GM18858 (cell line): ENCODE results near the gene NOB1.
"Not testable (repeated sequence)": the region's sequence is repeated elsewhere in the genome, so short reads cannot be mapped to it uniquely, and the experiment has no call there.

Source experiments
- ATAC-seq: cut with Tn5 transposase; IDR thresholded peaks from one replicate; pipeline ENCODE4 v1.9.1; 2021; ENCODE audit not compliant: unreplicated experiment

Gene NOB1

DNA sequence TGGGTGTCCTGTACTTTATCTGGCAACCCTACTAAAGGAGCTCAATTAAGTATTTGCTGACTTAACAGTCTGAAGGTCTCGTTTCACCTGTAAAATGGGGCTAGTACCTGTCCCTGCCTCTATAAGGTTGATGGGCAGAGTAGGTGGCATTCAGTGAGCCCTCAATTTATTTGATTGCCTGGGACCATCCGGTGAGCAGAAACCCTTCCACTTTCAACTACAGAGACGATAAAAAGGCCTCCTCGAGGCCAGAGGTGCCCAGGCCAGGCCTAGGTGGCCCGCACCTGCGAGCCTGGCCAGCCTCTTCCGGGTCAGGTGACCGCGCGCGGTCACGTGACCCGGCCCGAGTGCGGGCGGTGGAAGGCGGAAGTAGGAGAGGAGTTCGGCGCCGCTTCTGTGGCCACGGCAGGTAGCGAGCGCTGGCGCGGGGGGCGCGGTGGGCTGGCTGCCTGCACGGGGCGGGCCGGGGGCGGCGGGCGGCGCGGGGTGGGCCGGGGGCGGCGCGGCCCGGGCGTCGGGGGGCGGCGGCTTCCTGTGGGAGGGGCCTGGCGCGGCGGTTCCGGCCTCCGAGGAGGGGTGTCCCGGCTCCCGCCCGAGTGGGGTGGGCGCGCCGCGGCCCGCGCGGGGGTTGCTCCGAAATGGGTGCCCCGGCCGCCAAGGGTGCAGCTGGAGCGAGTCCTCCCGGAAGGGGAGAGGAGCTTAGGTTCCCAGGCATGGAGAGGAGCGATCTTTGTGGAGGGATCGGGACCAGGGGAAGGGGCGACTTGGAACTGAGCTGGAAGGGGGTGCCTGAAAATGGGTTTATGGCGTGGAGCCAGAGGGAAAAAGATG is 7.5 kb upstream of the NOB1 start, which contains the start of gene WWP2:
Gene WWP2 (plus strand): TSS at position 350 of the 831 bp plus-strand sequence. CDS start 24,679 bp downstream, outside the sequence.
- ATAC-seq: peak; percentile 46

DNA sequence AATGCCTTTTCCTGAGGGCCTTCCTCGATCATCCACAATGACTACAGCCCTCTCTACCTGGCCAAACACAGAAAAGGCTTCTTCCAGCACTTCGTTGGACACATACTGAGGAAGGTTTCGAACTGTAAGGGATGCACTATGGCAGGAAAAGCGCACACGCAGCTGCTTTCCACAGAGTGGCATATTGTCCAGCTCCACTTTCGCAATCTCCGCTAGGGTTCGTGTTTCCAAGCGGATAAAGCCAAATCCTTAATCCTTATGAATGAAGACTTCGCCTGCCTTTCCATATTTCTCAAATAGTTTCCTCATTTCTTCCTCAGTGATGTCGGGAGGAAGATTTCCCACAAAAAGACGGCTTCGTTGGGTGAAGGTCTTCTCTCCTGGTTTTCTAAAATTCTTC is 2.6 kb upstream of the NOB1 start:
- not testable (repeated sequence) for ATAC-seq

DNA sequence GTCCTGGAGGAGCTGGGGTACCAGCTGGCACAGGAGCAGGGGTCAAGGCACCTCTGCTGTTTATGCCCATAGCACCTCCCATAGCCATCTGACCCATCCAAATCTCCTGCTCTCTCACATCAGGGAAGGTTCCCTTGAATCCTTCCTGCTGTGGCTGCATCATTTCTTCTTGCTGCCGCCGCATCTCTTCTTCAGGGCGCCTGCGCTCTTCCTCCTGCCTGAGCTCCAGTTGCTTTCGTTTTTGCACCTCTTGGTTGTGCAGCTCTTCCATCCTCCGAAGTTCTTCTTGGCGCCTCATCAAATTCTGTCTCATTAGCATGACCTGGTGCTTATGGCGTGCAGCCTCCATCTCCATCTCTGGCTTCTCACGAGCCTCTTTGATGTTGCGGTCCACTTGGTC is 2.0 kb upstream of the NOB1 start:
- ATAC-seq: no peak

DNA sequence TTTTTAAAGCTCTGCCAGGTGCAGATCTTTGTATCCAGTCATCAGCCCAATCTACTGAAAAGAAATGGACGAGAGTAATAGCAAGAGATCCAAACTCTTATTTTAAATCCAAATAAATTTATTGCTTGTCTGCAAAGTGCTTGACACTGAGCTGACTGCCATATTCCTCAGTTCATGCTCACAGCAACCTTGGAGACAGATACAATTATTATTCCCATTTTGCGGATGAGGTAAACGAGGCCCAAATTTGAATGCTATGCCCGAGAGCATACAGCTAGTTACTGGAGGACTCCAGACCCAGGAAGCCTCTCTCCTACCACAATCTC is 620 bp downstream of the NOB1 start:
- no peak for ATAC-seq

DNA sequence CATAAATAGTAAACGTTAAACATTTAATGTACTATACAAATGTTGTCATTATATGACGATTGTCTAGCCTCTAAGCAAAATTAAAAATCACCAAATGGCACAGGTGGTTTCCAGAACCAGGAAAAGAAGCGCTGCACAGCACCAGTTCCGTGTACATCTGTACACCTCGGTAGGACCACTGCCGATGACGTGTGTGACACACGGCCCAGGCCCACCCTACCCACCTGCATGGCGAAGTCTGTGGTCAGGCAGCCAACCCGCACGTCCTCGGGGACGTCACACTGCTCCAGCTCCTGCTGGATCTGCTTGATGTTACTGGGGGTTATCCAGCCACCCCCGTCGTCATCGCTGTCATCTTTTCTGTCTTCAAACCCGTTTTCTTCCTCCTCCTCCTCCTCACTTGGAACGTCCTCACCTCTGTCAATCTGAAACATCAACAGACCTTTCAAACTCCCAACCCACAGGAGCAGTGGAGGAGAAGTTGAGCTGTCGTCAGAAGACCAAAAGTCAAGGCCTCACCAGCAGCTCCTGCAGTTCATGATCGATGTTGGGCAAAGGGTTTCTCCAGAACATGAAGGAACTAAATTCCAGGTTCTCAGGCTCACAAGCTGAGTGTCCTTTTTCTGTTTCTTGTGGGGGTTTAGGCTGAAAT is 5.9 kb downstream of the NOB1 start:
- no peak for ATAC-seq

DNA sequence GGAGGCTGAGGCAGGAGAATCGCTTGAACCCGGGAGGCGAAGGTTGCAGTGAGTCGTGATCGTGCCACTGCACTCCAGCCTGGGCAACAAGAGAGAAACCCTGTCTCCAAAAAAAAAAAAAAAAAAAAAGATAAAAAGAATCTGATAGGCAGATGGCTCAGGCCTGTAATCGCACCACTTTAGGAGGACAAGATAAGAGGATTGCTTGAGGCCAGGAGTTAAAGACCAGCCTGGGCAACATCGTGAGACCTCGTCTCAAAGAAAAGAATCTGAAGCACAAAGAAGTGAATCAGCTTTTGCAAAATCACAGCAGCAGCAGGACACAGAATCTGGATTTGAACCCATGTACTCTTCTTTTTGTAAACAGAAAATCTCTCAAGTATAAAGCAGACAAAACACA is 7.6 kb downstream of the NOB1 start:
- no peak for ATAC-seq

DNA sequence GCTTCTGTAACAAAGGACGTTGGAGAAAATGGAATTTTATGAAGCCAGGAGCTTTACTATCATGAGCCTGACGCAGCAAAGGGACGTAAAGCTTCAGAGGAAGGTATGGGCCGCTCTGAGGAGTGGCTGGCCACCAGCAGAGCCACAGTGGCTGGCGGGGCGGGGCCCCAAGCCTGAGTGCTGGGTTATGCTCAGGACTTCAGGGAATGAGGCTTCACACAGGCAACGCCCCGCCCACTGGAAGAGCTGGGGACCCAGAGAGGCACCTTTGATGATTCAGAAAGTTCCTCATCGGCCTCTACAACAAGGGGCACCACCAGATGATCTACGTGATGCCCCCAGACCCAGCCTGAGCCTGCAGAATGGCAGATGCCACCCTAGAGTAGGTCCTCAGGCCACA is 8.8 kb downstream of the NOB1 start:
- no peak for ATAC-seq

DNA sequence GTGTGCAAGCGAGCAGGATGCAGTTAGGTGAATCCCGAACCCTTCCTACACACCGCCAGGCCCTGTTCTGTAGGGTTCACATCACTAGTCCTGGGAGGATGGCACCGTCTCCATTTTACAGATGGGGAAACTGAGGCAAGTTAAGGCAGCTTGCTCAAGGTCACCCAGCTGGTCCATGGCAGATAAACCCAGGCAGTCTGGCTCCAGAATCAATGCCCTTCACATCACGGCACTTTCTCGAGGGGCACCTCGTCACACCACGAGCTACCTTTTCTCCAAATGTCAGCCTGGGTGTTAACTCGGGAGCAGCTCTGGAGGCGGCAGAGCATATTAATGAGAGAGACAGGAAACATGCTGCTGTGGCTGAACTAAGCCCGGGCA is 9.5 kb downstream of the NOB1 start:
- ATAC-seq: no peak

DNA sequence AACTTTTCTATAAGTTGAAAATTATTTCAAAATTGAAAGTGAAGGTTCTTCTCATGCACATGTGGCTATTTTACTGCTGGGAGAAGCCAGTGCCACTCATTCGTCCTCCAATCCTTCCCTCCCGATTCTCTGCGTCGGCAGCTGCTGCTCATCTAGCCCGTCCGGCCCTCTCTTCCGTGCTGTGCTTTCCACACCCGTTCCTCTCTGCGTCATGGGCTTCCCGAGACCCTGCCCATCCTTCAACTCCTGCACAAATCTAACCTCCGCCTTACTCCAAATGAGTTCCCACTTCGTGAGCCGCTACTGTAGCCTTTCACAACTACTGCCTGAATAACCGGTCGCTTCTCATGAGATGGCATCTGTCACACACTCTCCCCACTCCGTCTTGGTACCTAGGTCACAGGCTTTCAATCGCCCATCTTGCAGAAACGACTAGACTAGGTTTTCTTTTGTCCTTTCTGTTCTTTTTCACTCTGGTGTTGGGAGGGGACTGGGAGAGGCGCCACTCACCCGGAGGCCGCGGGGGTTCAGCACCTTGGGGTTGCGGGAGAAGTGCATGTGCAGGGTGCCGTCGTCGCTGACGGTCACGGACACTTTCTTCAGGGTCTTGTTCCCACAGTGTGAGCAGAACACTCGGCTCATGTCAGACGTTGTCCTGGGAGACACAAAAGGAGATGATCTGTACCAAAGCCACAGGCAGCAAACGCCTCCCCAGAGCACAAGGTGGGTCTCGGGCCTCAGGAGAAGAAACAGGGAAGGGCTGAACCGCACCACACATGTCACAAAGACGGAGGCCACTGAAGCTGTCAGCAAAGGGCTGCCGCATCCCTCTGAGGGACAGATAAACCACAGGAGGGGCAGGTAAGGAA is 10.1 kb downstream of the NOB1 start:
- no peak for ATAC-seq

DNA sequence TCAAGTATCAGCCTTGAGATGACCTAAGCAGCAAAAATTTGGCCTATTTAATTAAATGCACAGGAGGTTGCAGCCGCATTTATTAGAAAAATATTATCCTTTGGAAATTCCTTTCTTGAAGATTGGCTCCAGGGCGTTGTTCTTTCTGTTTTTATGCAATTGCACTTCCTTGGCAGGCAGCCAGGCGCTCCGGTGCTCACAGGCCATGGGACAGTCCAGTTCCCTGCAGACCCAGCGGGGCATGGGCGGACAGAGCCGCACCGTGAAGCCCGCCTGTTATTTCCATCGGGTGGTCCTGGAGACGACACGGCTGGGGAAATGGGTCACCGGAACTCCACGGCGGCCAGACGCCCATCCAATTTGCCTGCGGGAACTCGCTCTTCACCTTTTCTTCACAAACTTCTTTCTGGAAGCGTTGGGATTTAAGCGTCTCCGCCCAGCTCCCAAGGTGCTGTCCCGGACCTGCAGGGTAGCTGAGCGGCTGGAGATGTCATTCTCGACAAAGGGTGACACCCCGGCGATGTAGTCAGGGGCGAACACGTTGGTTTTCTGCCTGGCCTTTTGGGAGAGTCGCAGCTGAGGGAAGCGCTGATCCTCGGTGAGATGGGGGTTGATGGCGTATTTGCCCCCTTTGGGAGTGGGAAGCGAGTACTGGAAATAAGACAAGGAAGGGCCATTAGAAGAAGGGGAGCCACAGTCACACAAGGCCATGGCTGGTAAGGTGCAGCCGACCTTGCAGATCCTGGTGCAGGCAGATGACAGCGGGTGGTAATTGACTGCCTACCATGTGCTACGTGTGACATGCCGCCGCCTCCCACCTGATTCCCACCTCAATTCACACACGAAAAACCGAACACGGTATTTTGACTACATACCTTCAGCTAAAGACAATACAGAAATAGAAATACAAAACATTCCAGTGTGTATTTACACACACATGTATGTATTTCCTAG is 12.5 kb downstream of the NOB1 start:
- ATAC-seq: no peak

DNA sequence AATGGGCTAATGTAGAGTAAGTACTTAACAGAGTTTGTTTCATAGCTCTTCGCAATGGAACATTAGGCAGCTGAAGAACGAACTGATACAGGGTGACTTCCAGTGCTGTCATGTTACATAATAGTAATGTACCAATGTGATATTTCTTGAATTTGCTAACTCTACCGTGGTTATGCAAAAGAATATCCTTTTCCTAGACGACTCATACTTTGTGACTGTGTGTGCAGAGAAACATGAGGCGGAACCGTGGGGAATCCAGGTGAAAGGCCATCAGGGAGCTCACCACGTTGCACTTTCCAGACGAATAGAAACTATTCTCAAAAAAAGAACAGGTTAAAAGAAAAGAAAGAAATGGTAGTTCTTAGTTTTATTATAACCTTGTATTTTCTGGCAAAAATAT is 13.2 kb downstream of the NOB1 start:
- no peak for ATAC-seq

DNA sequence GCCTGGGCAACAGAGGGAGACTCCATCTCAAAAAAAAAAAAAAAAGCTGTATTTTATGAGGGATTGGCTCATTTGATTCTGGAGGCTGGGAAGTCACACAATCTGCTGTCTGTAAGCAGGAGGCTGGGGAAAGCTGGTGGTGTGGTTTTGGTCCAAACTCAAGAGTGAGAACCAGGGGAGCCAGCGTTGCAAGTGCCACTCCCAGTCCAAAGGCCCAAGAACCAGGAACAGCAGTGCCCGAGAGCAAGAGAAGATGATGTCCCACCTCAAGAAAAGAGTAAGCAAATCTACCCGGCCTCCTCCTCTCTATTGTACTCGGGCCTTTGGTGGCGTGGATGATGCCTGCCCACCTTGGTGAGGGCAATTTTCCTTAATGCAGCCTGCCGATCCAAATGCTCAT is 22.6 kb downstream of the NOB1 start:
- no peak for ATAC-seq

DNA sequence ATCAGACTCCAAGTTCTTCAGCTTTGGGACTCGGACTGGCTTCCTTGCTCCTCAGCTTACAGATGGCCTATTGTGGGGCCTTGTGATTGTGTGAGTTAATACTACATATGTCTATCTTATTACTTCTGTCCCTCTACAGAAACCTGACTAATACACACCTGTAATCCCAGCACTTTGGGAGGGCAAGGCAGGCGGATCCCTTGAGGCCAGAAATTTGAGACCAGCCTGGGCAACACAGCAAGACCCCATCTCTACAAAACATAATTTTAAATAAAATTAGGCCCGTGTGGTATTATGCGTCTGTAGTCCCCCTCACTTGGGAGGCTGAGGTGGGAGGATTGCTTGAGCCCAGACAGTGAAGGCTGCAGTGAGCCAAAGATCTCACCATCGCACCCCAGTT is 23.4 kb downstream of the NOB1 start:
- ATAC-seq: not testable (repeated sequence)

DNA sequence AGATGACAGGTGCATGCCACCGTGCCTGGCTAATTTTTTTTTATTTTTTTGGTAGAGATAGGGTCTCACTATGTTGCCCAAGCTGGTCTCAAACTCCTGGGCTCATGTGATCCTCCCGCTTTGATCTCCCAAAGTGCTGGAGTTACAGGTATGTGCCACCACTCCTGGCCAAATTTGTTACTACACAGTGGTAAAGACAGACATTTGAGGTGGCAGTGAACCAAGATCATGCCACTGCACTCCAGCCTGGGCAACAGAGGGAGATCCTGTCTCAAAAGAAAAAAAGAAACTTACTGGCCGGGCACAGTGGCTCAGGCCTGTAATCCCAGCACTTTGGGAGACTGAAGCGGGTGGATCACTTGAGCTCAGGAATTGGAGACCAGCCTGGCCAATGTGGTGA is 25.7 kb downstream of the NOB1 start:
- not testable (repeated sequence) for ATAC-seq

DNA sequence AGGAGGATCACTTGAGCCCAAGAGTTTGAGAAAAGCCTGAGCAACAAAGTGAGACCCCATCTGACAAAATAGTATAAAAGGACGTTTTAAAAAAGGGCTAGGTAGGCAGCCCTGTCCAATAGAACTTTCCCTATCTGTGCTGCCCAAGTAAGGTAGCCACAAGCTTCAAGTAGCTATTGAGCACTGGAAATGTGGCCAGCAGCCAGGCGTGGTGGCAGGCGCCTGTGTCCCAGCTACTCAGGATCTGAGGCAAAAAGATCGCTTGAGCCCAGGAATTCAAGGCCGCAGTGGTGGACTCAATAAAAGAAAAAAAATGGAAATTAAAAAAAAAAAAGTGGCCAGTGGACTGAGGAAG is 26.8 kb downstream of the NOB1 start:
- no peak for ATAC-seq

DNA sequence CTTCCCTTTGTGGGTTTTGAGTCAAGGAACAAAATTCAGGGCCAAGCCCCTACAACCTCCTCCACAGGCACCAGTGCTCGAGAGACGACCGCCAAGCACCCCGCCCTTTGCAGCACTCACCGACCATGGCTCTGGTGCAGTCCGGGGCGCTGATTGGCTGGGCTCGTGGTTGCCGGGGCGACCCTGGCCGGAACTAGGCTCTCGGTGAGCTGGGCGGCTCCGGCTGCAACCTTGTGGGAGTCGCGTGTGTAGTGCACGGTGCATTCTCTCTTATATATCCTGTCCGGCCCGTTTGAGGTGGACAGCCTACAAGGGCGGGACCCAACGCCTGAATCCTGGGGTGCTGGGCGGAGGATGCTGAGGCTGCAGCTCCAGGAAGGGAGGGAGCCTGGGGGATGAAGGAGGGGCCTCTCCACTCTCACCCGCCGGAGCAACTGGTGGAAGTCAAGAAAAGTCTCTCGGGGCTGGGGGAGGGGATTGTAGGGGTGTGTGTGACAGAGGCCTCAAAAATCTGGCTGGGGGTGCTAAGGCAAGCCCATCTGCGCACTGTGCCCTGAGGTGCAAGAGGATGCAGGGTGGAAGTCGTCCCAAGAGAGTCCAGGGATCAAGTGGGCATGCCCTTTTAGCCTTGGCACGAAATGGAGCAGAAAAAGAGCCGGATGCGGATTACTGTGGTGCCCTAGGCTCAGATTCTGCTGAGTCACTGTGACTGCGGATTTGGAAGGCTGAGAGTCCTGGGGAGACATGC is 28.2 kb downstream of the NOB1 start, which contains the start of gene NQO1:
Gene NQO1 (minus strand): TSS at position 248 of the 748 bp plus-strand sequence. CDS start 121 bp downstream, at position 127.
- ATAC-seq: peak; percentile 92

DNA sequence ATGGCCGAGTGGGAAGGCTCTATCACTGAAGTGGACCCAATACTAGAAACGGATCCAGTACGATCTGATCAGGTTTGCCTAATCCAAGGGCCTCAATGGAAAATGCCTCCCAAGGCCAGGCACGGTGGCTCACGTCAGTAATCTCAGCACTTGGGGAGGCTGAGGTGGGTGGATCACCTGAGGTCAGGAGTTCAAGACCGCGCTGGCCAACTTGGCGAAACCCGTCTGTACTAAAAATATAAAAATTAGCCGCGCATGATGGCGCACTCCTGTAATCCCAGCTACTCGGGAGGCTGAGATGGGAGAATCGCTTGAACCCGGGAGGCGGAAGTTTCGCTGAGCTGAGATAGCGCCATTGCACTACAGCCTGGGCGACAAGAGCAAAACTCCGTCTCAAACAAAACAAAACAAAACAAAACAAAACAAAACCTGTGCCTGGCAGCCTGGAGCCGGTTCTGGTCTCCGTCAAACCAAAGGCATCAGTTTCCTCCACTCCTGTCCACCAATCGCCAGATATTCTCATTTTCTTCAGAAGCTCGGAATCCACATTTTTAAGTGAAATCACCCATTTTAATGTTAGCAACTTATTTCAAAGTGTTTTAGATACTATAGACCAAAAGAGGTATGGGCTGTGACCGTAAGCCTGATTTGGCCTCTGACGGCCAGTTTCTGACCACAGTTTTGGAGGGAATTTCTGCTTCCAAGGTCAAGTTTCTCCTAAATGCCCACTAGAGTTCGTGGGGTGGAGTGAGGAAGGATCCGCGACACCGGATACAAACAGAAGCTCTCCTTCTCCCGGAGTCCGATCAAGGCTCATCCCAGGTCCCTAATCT is 29.0 kb downstream of the NOB1 start:
- no peak for ATAC-seq

DNA sequence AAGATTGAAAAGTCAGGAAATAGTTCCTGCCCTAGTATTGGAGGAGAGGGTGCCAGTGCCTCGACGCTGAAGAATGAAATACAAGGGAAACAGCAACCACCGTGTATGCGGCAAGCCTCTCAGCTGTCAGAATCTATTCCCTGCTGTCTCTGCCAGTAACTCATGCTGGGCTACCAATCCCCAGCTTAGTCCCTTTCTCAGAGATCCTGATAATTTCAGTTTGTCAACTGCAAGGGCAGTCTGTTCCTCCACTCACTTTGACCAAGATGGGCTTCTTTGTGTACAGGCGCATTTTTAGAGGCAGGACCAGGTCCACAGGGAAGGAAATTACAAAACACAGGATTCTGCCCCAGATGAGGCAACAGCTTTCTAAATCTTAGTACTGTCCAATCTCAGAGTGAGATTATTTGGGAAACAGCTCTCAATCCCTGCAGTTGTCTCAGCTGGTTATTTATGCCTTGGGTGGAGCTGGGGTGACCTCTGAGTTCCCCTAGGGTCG is 29.7 kb downstream of the NOB1 start:
- no peak for ATAC-seq

DNA sequence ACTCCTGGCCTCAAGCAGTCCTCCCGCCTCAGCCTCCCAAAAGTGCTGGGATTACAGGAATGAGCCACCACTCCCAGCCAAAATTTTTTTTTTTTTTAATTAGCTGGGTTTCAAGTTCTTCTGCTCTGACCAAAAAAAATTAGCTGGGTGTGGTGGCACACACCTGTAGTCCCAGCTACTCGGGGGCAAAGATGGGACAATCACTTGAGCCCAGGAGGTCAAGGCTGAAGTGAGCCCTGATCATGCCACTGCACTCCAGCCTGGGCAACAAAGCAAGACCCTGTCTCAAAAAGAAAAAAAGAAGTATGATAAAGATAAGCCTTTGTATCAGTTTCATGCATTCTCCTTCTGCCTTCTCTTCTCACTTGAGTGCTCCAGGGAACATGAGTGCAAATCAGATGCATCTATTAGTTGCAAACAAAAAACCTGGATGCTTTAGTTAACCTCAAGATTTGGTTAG is 30.3 kb downstream of the NOB1 start:
- ATAC-seq: no peak
